GM12878 (cell line): ENCODE measurements around the gene BCKDHA. TPM values are rescaled to one million over a fixed set of nuclear protein-coding genes. Genes with fewer than 3 reads are reported as not detected.
A peak's percentile ranks its signal among the peaks of the same experiment; 100 is the strongest.

Experiments used
- BCL11A ChIP-seq: IDR thresholded peaks from 2 replicates; pipeline ENCODE4 v1.6.1; 2011; ENCODE audit warnings: low read depth, low read length
- CBX3 ChIP-seq: fragments of 200-600 bp; sonication (generic); IDR thresholded peaks from 2 replicates; pipeline ENCODE4 v1.6.1; 2016; ENCODE audit warnings: low read depth, borderline replicate concordance
- CEBPB ChIP-seq, 2 experiments: fragments of 150-350 bp in 1 of 2; IDR thresholded peaks; 2 replicates each; pipeline ENCODE4 v1.6.1; 2012 to 2014; ENCODE audit warnings: low read depth in 2 of 2, low read length in 2 of 2, borderline replicate concordance in 1 of 2, inconsistent platforms in 1 of 2
- CHD1 ChIP-seq: IDR thresholded peaks from 2 replicates; pipeline ENCODE4 v1.6.1; 2012; ENCODE audit warnings: low read depth, low read length, improper control_type of control experiment
- CHD2 ChIP-seq: IDR thresholded peaks from 2 replicates; pipeline ENCODE4 v1.6.1; 2011; ENCODE audit warnings: low read depth, low read length, improper control_type of control experiment, borderline replicate concordance
- IRF4 ChIP-seq: IDR thresholded peaks from 2 replicates; pipeline ENCODE4 v1.6.1; 2011; ENCODE audit warnings: low read depth, low read length
- JUNB ChIP-seq: IDR thresholded peaks from 2 replicates; pipeline ENCODE4 v1.6.1; 2016; ENCODE audit warnings: antibody characterized with exemption, mild to moderate bottlenecking
- MEF2B ChIP-seq: fragments of 450-650 bp; IDR thresholded peaks from 2 replicates; pipeline ENCODE4 v1.6.1; 2018; ENCODE audit warnings: mild to moderate bottlenecking, moderate library complexity; ENCODE audit not compliant: partially characterized antibody, poor library complexity, severe bottlenecking
- MTA2 ChIP-seq: fragments of 450-650 bp; IDR thresholded peaks from 2 replicates; pipeline ENCODE4 v1.6.1; 2016; ENCODE audit warnings: low read depth, mild to moderate bottlenecking, moderate library complexity
- NFYB ChIP-seq: IDR thresholded peaks from 2 replicates; pipeline ENCODE4 v1.6.1; 2011; ENCODE audit warnings: low read depth, mild to moderate bottlenecking, low read length, improper control_type of control experiment, moderate library complexity; ENCODE audit not compliant: insufficient read depth
- NR2F1 ChIP-seq: fragments of 450-650 bp; conservative IDR thresholded peaks from 2 replicates; pipeline ENCODE4 v1.6.1; 2017; ENCODE audit warnings: mild to moderate bottlenecking
- PAX5 ChIP-seq: IDR thresholded peaks from 2 replicates; pipeline ENCODE4 v1.6.1; 2011; ENCODE audit warnings: low read depth, low read length, borderline replicate concordance
- PAX8 ChIP-seq: fragments of 450-650 bp; IDR thresholded peaks from 2 replicates; pipeline ENCODE4 v1.6.1; 2017; ENCODE audit warnings: mild to moderate bottlenecking, moderate library complexity
- POLR2A ChIP-seq: IDR thresholded peaks from 2 replicates; pipeline ENCODE4 v1.6.1; 2011; ENCODE audit warnings: low read depth, mild to moderate bottlenecking, low read length
- RUNX3 ChIP-seq: IDR thresholded peaks from 2 replicates; pipeline ENCODE4 v1.6.1; 2012; ENCODE audit warnings: low read length, inconsistent platforms
- SIX5 ChIP-seq: IDR thresholded peaks from 2 replicates; pipeline ENCODE4 v1.6.1; 2011; ENCODE audit warnings: mild to moderate bottlenecking, low read depth, low read length, moderate library complexity; ENCODE audit not compliant: severe bottlenecking
- SMC3 ChIP-seq: IDR thresholded peaks from 2 replicates; pipeline ENCODE4 v1.6.1; 2011; ENCODE audit warnings: low read length, improper control_type of control experiment, borderline replicate concordance
- YY1 ChIP-seq: IDR thresholded peaks from 2 replicates; pipeline ENCODE4 v1.6.1; 2011; ENCODE audit warnings: low read depth, mild to moderate bottlenecking, low read length
- ZNF592 ChIP-seq: fragments of 450-650 bp; IDR thresholded peaks from 2 replicates; pipeline ENCODE4 v1.6.1; 2017; ENCODE audit warnings: mild to moderate bottlenecking, moderate library complexity
- polyA plus RNA-seq, 11 experiments: library from polyadenylated mRNA; depleted of rRNA in 4 of 11; unstranded in 6 of 11; stranded (reverse) in 5 of 11; fragments of >200 nt; fragmentation: Nextera tagmentation in 4 of 11; fragmentation: Illumina TruSeq in 1 of 11; extraction: Ambion mirVana in 4 of 11; extraction: Trizol in 1 of 11; gene quantifications; 1 replicate in 1 of 11; 2 replicates in 10 of 11; pipeline versions ENCODE4 v1.2.1 to v1.2.3, GENCODE V29; 2011 to 2016; ENCODE audit warnings: inconsistent platforms in 2 of 11, missing spikeins in 2 of 11, low read depth in 1 of 11
- total RNA-seq, 4 experiments: library from RNA; depleted of rRNA in 3 of 4; stranded (reverse); fragments of >200 nt in 3 of 4; fragmentation: Illumina TruSeq in 1 of 4; extraction: Trizol in 1 of 4; gene quantifications; 2 replicates each; pipeline versions ENCODE4 v1.2.1 to v1.2.3, GENCODE V29; 2013 to 2021
- TF ChIP-seq, protein P1 (sequence below): IDR thresholded peaks from 2 replicates; pipeline ENCODE4 v1.6.1; 2011; ENCODE audit warnings: low read depth, low read length, improper control_type of control experiment, borderline replicate concordance
- TF ChIP-seq, protein P2 (sequence below): fragments of 450-650 bp; IDR thresholded peaks from 2 replicates; pipeline ENCODE4 v1.6.1; 2016; ENCODE audit warnings: mild to moderate bottlenecking

BCKDHA gene
- total and polyA plus RNA-seq, 10 of the 15 experiments (the other 5 are each of a cell fraction or from before 2014, with no cell fraction given), result 9.9 to 107 (median 46.4) TPM

GRCh38 chr19:41397086-41398049 is at the start of gene BCKDHA, which contains the start of gene EXOSC5 (continued):
- peak; percentile 60 for TF ChIP-seq RUNX3
- no peak for TF ChIP-seq NR2F1
- no peak for TF ChIP-seq CBX3
- no peak for TF ChIP-seq SIX5
- peak; percentile 95 for TF ChIP-seq YY1
- no peak for TF ChIP-seq CEBPB (IDR thresholded peaks at IDR 0.05; ENCODE audit: borderline replicate concordance in 1 of 2, low read depth in 2 of 2, low read length in 2 of 2)
- no peak for TF ChIP-seq JUNB
- TF ChIP-seq, protein P1, sequence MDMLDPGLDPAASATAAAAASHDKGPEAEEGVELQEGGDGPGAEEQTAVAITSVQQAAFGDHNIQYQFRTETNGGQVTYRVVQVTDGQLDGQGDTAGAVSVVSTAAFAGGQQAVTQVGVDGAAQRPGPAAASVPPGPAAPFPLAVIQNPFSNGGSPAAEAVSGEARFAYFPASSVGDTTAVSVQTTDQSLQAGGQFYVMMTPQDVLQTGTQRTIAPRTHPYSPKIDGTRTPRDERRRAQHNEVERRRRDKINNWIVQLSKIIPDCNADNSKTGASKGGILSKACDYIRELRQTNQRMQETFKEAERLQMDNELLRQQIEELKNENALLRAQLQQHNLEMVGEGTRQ, result peak; percentile 70
- no peak for TF ChIP-seq MTA2
- TF ChIP-seq MEF2B, result peak; percentile 66
- TF ChIP-seq PAX8, result peak; percentile 69; the same call in 1 of the 2 replicates
- no peak for TF ChIP-seq PAX5
- peak; percentile 69; the same call in 1 of the 2 replicates for TF ChIP-seq CHD2
- peak; percentile 41; the same call in 1 of the 2 replicates for TF ChIP-seq NFYB
- no peak for TF ChIP-seq CHD1
- no peak for TF ChIP-seq IRF4
- TF ChIP-seq, protein P2, sequence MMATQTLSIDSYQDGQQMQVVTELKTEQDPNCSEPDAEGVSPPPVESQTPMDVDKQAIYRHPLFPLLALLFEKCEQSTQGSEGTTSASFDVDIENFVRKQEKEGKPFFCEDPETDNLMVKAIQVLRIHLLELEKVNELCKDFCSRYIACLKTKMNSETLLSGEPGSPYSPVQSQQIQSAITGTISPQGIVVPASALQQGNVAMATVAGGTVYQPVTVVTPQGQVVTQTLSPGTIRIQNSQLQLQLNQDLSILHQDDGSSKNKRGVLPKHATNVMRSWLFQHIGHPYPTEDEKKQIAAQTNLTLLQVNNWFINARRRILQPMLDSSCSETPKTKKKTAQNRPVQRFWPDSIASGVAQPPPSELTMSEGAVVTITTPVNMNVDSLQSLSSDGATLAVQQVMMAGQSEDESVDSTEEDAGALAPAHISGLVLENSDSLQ, result peak; percentile 84
- TF ChIP-seq ZNF592, result peak; percentile 97
- no peak for TF ChIP-seq BCL11A
- peak; percentile 78 for TF ChIP-seq POLR2A
- TF ChIP-seq SMC3, result no peak
